Natural killer cell (primary cell): Measurements from ENCODE around the gene TMEM254. TPM values are rescaled to one million over a fixed set of nuclear protein-coding genes. Genes with fewer than 3 reads are reported as not detected.

Experiments used
- ATAC-seq, 3 donors: fragments of 150-1000 bp in 2 of 3; fragments of 200-7000 bp in 1 of 3; cut with Tn5 transposase; 1 replicate in 1 of 3; 2 replicates in 2 of 3; pipeline ENCODE4 v1.10.0; 2021; ENCODE audit warnings: mild to moderate bottlenecking in 2 of 3, moderate library complexity in 2 of 3
- DNase-seq, 2 donors: peaks; one replicate each; pipeline versions ENCODE4 v3.0.0 to v3.0.0-alpha.2; 2013 to 2021; ENCODE audit warnings: mixed read lengths in 1 of 2
- H3K27ac ChIP-seq: one replicate; pipeline ENCODE4 v1.5.1; 2013; ENCODE audit warnings: mild to moderate bottlenecking, low read length
- H3K27me3 ChIP-seq: one replicate; pipeline ENCODE4 v1.6.1; 2013; ENCODE audit warnings: low read length; ENCODE audit not compliant: control insufficient read depth, insufficient read depth
- H3K36me3 ChIP-seq: one replicate; pipeline ENCODE4 v1.6.1; 2013; ENCODE audit warnings: low read length; ENCODE audit not compliant: control insufficient read depth, insufficient read depth
- H3K4me1 ChIP-seq: one replicate; pipeline ENCODE4 v1.6.1; 2013; ENCODE audit warnings: low read length; ENCODE audit not compliant: control insufficient read depth, insufficient read depth
- H3K4me3 ChIP-seq: one replicate; pipeline ENCODE4 v1.5.1; 2013; ENCODE audit warnings: low read length
- H3K9me3 ChIP-seq: one replicate; pipeline ENCODE4 v1.6.1; 2013; ENCODE audit warnings: low read length; ENCODE audit not compliant: control insufficient read depth, insufficient read depth
- H3K27ac Mint-ChIP-seq, 2 donors: one replicate each; pipeline ENCODE4 v1.8.0; 2022; ENCODE audit warnings: mild to moderate bottlenecking in 2 of 2, mixed read lengths in 2 of 2, moderate library complexity in 1 of 2
- H3K27me3 Mint-ChIP-seq, 2 donors: one replicate each; pipeline ENCODE4 v1.8.0; 2022; ENCODE audit warnings: low read depth in 2 of 2, mixed read lengths in 2 of 2
- H3K36me3 Mint-ChIP-seq: one replicate; pipeline ENCODE4 v1.8.0; 2022; ENCODE audit warnings: mixed read lengths
- H3K4me1 Mint-ChIP-seq, 2 donors: one replicate each; pipeline ENCODE4 v1.8.0; 2022; ENCODE audit warnings: mixed read lengths in 2 of 2
- H3K4me3 Mint-ChIP-seq: one replicate; pipeline ENCODE4 v1.8.0; 2022; ENCODE audit warnings: mild to moderate bottlenecking, moderate library complexity, mixed read lengths
- H3K9me3 Mint-ChIP-seq, 2 donors: one replicate each; pipeline ENCODE4 v1.8.0; 2022; ENCODE audit warnings: mixed read lengths in 2 of 2
- WGBS: methylation state at CpG from one replicate; pipeline ENCODE4 v1.1.7; 2013; ENCODE audit warnings: missing lambda C conversion rate; ENCODE audit not compliant: insufficient coverage; 5-methylcytosine and 5-hydroxymethylcytosine counted together
- intact Hi-C: fragments of 100-400 bp; cut with micrococcal nuclease; formaldehyde crosslinking; loops from one replicate; pipeline ENCODE4 v1.14.2; 2022
- total RNA-seq, 4 donors: library from RNA; stranded (reverse); fragments of 120-200 nt in 1 of 4; gene quantifications; one replicate each; pipeline versions ENCODE4 v1.2.3 to v1.2.4, GENCODE V29; 2013 to 2022
- TF ChIP-seq, protein P1 (sequence below): fragments of 200-600 bp; IDR thresholded peaks from one replicate; pipeline ENCODE4 v1.8.0; 2022; ENCODE audit warnings: antibody characterized with exemption

TMEM254 gene
- total RNA-seq, 3 donors from 2014 or later (not counting 1 experiment from before 2014, with no cell fraction given): 7.1 to 11.1 (median 10.3) TPM

DNA sequence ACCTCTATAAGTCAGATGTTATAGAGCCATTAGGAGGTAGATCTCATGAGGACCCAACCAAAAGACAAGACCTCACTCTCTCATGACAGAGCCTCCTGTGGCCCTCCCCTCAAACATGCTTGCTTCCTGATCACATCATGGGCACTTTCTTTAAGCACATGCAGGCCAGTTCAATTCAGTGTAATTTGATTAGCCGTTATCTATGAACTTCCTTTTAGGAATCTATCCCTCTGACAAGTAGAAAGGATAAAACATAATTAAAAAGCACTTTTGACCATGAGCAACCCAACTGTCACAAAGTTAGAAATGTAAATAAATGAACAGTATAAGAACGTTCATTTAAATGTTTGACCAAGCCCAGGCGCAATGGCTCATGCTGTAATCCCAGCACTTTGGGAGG is 27.7 kb upstream of the TMEM254 start:
- Histone ChIP-seq H3K4me3 (no peak overlapping the region), H3K36me3 (no peaks in the 10 kb centered on the region), H3K4me1 (no peaks in the 10 kb centered on the region), H3K9me3 (no peaks in the 10 kb centered on the region), H3K27me3 (no peaks in the 10 kb centered on the region), H3K27ac (no peak overlapping the region)
- WGBS: 96% methylated on average over 3 of the region's 3 CpGs
- H3K9me3 Mint-ChIP-seq: no peaks in the 10 kb centered on the region
- no peak overlapping the region for H3K4me3 Mint-ChIP-seq
- H3K27ac Mint-ChIP-seq: no peak overlapping the region
- H3K27me3 Mint-ChIP-seq: peaks cover 0 to 6% of the 10 kb centered on the region in 2 donors
- TF ChIP-seq, protein P1, sequence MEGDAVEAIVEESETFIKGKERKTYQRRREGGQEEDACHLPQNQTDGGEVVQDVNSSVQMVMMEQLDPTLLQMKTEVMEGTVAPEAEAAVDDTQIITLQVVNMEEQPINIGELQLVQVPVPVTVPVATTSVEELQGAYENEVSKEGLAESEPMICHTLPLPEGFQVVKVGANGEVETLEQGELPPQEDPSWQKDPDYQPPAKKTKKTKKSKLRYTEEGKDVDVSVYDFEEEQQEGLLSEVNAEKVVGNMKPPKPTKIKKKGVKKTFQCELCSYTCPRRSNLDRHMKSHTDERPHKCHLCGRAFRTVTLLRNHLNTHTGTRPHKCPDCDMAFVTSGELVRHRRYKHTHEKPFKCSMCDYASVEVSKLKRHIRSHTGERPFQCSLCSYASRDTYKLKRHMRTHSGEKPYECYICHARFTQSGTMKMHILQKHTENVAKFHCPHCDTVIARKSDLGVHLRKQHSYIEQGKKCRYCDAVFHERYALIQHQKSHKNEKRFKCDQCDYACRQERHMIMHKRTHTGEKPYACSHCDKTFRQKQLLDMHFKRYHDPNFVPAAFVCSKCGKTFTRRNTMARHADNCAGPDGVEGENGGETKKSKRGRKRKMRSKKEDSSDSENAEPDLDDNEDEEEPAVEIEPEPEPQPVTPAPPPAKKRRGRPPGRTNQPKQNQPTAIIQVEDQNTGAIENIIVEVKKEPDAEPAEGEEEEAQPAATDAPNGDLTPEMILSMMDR: no peak
- intact Hi-C loops: no loop called here
- no peaks in the 10 kb centered on the region for H3K4me1 Mint-ChIP-seq
- no peaks in the 10 kb centered on the region for H3K36me3 Mint-ChIP-seq
- DNase-seq (no peak), ATAC-seq (no peak)

DNA sequence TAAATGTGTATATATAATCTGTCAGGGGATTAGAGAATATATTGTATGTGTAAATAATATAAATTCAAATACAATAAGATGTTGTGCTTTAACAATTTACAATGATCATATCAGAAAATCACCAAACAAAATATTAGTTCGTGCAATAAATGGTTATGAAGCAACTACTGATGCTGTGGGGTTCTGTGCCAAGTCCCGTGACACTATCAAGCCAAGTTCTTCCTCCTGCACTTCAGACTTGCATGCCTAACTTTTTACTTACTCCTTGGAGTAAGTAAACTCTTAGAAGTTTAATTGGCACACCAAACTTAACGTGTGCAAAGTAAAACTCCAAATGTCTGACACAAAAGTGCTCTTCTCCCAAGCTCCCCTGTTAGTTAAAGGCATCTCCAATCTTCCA is 26.5 kb upstream of the TMEM254 start:
- Mint-ChIP-seq H3K4me1 (no peaks in the 10 kb centered on the region), H3K36me3 (no peaks in the 10 kb centered on the region), H3K27me3 (peaks cover 0 to 3% of the 10 kb centered on the region in 2 donors), H3K27ac (no peak overlapping the region), H3K4me3 (no peak overlapping the region), H3K9me3 (no peaks in the 10 kb centered on the region)
- no peaks in the 10 kb centered on the region for H3K9me3 ChIP-seq
- ATAC-seq (no peak), DNase-seq (no peak)
- H3K4me1 ChIP-seq: no peaks in the 10 kb centered on the region
- no peak overlapping the region for H3K4me3 ChIP-seq
- WGBS: 92% methylated on average over 3 of the region's 3 CpGs
- intact Hi-C loops: no loop called here
- no peak overlapping the region for H3K27ac ChIP-seq
- no peaks in the 10 kb centered on the region for H3K36me3 ChIP-seq
- no peaks in the 10 kb centered on the region for H3K27me3 ChIP-seq
- TF ChIP-seq, protein P1: no peak

DNA sequence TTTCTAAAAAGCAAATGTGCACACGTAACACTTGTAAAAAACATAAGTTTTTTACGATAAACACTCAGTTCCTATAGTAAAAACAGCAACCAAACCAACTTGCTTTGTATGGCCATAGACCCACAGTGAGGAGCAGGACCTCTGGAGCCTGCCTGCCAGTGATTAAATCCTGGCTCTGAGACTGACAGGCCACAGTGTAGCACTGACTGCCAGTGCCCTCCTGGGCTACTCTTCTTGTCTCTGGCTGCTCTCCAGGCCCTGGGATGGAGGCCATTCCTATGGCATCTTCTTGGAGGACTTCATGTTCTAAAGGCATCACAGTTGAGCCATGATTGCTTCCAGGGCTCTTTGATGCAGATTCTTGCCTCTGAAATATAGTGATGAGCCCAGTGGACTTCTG is 22.7 kb upstream of the TMEM254 start:
- no peaks in the 10 kb centered on the region for H3K9me3 ChIP-seq
- no peaks in the 10 kb centered on the region for H3K4me1 ChIP-seq
- Mint-ChIP-seq H3K36me3 (no peaks in the 10 kb centered on the region), H3K4me1 (no peaks in the 10 kb centered on the region), H3K27me3 (peaks cover 0 to 3% of the 10 kb centered on the region in 2 donors), H3K9me3 (no peaks in the 10 kb centered on the region), H3K4me3 (no peak overlapping the region), H3K27ac (no peak overlapping the region)
- H3K36me3 ChIP-seq: no peaks in the 10 kb centered on the region
- no peak for DNase-seq
- intact Hi-C loops: no loop called here
- H3K27ac ChIP-seq: no peak overlapping the region
- H3K27me3 ChIP-seq: no peaks in the 10 kb centered on the region
- no peak for ATAC-seq
- TF ChIP-seq, protein P1: no peak
- H3K4me3 ChIP-seq: no peak overlapping the region
- WGBS: 96% methylated on average over 2 of the region's 2 CpGs

DNA sequence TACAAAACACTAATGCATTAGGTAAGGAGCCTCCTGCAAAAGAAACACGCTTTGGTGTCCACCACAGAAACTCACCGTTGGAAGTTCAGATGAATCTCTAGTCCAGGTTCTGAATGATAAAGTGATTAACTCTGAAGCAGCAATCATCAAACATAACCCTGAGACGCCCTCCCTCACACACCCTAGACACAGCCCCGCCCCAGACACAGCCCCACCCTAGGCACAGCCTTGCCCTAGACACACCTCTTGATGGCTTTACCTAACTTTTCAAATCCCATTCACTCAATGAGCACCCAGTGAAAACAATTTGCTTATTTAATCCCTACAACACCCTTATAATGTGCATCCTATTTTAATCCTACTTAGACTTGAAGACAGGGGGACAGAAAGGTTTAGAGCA is 21.3 kb upstream of the TMEM254 start:
- Histone ChIP-seq H3K36me3 (no peaks in the 10 kb centered on the region), H3K9me3 (no peaks in the 10 kb centered on the region), H3K4me1 (no peaks in the 10 kb centered on the region), H3K27ac (no peak overlapping the region), H3K4me3 (no peak overlapping the region), H3K27me3 (no peaks in the 10 kb centered on the region)
- intact Hi-C loops: no loop called here
- DNase-seq: no peak
- TF ChIP-seq, protein P1: no peak
- ATAC-seq: no peak
- 95% methylated on average over 4 of the region's 4 CpGs for WGBS
- Mint-ChIP-seq H3K4me1 (no peaks in the 10 kb centered on the region), H3K27ac (no peak overlapping the region), H3K4me3 (no peak overlapping the region), H3K9me3 (no peaks in the 10 kb centered on the region), H3K36me3 (no peaks in the 10 kb centered on the region), H3K27me3 (peaks cover 0 to 3% of the 10 kb centered on the region in 2 donors)
